GM18517 (cell line): Measurements from ENCODE around the gene ALPK1.

Experiments used
- ATAC-seq: cut with Tn5 transposase; IDR thresholded peaks from one replicate; pipeline ENCODE4 v1.9.1; 2021; ENCODE audit warnings: mild to moderate bottlenecking, moderate library complexity; ENCODE audit not compliant: unreplicated experiment

ALPK1 gene

DNA sequence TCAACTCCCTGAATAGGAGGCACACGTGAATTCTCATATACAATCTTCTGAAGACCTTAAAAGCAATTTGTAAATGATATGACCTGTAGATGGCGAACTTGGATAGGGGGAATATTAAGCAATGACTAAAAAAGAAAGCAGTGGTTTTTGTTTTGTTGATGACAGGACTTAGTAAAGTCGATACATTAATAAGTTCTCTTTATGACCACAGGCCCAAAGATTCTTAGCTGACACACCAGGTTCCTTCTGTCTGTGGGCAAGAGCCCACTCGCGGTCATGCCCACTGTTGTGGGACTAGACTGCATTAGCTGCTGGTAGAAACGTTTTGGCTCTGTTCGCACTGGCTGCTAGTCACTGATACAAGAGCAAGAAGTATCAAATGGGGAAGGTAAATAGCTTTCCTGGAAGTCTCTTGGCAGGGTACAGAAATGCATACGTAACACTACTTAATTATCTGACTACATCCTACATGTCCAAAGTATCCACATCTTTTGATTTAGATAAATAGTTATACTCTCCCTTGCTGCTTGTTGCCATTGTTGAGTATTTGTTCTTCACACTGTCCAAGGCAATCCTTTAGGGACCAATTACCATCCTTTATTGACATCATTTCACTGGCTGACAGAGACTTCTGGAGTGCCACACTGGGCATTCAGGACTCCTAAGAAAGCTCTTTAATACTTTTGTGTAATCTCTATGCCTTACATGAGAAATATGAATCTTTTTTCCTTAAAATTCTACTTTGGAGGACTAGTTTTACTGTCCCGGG lies 31.0 kb downstream of the ALPK1 start:
- ATAC-seq: peak; percentile 80

GRCh38 chr4:112328734-112329130 lies 31.6 kb downstream of the ALPK1 start:
- no peak for ATAC-seq

- ATAC-seq: no peak
Measured at GRCh38 chr4:112329672-112330375, 32.7 kb downstream of the ALPK1 start.

- no peak for ATAC-seq
Measured at GRCh38 chr4:112330921-112331320, 33.8 kb downstream of the ALPK1 start.

GRCh38 chr4:112332398-112332797 lies 35.2 kb downstream of the ALPK1 start:
- ATAC-seq: no peak

DNA sequence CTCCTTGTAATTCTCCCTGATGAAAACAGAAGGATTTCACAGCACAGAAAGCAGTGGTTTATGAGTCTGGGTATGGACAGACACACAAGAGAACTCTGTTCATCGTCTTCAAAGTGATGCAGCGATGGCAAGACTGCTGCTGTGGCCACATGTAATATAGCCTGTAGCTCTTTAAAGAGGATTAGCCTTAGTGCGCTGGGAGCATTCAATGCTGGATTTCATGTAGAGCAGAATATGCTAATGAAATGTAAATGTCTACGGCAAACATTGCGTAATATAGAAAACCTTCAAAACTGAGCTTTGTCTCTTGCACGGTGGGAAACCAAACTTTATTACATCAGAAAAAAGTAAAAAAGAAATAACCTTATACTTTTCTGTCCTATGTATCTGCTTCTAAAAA lies 42.9 kb downstream of the ALPK1 start:
- no peak for ATAC-seq

- no peak for ATAC-seq
Measured at GRCh38 chr4:112341033-112341432, 43.9 kb downstream of the ALPK1 start.

- no peak for ATAC-seq
Measured at GRCh38 chr4:112343330-112344080, 46.3 kb downstream of the ALPK1 start.

DNA sequence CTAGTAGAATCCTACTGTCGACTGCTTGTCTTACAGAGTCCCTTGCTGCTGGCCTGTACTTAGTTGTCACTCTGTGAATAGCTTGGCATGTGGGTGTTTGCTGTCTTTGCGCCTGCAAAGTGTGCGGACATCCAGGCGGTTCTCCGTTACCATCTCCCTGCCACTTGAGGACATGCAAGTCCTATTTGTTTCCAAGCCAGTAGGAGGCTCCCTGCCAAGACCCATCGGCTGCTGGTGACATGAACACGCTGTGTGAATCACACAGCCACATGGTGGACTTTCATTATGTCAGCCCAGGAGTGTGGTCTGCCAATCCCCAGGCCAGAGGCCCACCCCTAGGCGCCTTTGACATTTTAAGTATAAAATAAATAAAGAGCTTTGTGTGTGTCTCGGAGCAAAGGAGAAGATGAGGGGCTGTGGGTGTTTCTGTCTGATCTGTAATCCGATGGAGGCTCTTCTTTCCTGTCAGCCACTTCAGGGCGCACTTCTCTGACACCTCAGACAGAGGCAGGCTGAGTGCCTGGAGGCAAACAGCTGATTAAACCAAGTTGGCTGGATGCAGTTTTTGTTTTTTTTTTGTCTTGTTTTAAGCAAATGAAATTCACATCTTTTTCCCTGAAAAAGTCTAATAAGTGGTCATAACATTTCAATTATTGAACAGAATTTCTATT lies 51.5 kb downstream of the ALPK1 start:
- no peak for ATAC-seq

DNA sequence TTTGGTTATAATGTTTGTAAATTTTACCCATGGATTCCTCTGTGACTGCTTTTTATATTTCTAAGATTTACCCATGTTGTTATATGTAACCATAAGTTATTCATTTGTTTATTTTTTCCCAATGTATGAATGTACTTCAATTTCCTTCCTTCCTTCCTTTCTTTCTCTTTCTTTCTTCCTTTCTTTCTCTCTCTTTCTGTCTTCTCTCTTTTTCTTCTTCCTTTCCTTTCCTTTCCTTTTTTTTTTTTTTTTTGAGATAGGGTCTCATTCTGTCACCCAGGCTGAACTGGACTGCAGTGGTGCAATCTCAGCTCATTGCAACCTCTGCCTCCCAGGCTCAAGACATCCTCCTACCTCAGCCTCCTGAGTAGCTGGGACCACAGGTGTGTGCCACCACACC lies 55.6 kb downstream of the ALPK1 start:
- no peak for ATAC-seq

- no peak for ATAC-seq
Measured at GRCh38 chr4:112355662-112356061, 58.5 kb downstream of the ALPK1 start.

DNA sequence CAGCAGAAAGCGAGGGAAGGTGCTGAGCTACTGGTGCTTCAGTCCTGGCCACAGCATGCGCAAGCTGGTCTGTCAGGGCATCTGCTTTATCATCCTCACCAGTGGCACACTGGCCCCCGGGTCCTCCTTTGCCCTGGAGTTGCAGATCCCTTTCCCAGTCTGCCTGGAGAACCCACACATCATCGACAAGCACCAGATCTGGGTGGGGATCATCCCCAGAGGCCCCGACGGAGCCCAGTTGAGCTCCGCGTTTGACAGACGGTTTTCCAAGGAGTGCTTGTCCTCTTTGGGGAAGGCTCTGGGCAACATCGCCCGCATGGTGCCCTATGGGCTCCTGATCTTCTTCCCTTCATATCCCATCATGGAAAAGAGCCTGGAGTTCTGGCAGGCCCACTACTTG lies 60.3 kb downstream of the ALPK1 start:
- no peak for ATAC-seq

GRCh38 chr4:112357897-112358296 lies 60.7 kb downstream of the ALPK1 start:
- no peak for ATAC-seq

DNA sequence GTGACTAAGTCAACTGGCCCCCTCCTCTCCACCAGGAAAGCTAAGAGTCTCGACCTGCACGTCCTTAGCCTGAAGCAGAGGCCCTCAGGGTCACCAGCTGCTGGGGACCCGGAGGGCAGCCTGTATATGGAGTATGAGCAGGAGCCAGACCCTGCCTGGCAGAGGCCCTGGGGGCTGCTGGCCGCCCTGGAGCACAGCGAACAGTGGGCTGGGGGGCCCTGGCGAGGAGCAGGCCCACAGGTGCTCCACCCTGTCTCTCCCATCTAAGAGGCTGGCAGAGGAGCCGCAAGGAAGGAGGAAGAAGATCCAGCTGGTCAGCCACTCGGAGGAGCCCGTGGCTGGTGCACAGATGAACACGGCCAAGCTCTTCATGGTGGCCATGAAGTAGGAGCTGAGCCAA lies 61.2 kb downstream of the ALPK1 start:
- ATAC-seq: no peak

DNA sequence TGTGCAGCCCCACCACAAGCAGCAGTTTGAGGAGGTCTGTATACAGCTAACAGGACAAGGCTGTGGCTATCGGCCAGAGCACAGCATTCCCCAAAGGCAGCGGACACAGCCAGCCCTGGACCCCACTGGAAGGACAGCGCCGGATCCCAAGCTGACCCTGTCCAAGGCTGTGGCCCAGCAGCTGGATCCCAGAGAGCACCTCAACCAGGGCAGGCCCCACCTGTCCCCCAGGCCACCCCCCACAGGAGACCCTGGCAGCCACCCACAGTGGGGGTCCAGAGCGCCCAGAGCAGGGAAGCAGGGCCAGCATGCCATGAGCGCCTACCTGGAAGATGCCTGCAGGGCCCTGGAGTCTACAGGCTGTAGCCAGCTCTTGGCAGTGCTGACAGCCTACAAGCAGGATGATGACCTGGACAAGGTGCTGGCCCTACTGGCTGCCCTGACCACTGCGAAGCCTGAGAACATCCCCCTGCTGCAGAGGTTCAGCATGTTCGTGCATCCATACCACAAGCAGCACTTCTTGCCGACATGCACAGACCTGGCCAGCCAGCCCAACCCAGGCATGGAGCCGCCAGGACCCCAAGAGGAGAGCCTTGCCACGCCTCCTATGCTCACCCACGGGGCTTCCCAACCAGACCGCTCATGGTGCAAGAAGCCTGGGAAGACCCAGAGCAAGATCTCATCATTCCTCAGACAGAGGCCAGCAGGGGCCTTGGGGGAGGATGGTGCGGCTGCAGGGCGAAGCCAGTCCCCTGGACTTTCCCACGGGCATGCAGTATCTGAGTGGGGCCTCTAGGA lies 62.0 kb downstream of the ALPK1 start:
- ATAC-seq: no peak

GRCh38 chr4:112361181-112361791 lies 64.1 kb downstream of the ALPK1 start:
- ATAC-seq: peak; percentile 93

DNA sequence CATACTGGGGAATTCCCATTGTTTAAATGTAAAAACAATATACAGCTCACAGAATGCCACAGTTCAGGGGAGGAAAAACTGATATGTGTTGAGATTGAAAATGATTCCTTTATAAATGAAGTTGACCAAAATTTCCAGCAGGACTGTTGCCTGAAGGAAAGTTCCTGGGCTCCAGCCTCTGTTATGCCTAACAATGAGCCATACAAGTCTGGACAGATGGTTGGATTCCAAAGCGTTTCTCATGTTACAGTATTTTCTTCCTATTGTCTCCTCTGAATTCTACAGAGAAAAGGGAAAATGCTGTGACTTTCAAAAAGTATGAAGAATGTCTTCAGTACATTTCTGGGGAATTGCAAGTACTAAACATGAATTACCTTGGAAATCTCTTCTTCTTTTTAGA lies 73.3 kb downstream of the ALPK1 start:
- no peak for ATAC-seq

GRCh38 chr4:112371361-112371760 lies 74.2 kb downstream of the ALPK1 start:
- no peak for ATAC-seq

DNA sequence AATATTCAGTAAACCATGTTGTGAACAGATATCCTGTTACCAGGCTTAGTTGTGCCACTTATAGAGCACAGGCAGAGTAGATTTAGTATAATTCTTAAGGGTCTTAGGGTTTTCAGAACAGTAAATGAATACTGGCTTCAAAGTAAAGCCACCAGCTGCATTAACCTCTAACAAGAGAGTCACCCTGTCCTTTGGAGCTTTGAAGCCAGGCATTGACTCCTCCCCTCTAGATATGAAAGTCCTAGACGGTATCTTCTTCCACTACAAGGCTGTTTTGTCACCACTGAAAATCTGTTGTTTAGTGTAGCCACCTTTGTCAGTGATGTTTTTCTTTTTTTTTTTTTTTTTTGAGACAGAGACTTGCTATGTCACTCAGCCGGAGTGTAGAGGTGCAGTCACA lies 77.7 kb downstream of the ALPK1 start:
- ATAC-seq: no peak

GRCh38 chr4:112377171-112377570 lies 80.0 kb downstream of the ALPK1 start:
- no peak for ATAC-seq
